CD4-positive, alpha-beta T cell treated with Interleukin-4 for 4 hours (primary cell): ENCODE results near the gene OR2T27.
"Not testable (repeated sequence)": the region's sequence is repeated elsewhere in the genome, so short reads cannot be mapped to it uniquely, and the experiment has no call there.

Experiments used
- DNase-seq: peaks from one replicate; pipeline ENCODE4 v3.0.0-alpha.2; 2020

OR2T27 gene

GRCh38 chr1:248639652-248640051 is 15.7 kb downstream of the OR2T27 start:
- not testable (repeated sequence) for DNase-seq

GRCh38 chr1:248636612-248637011 is 18.7 kb downstream of the OR2T27 start:
- not testable (repeated sequence) for DNase-seq

GRCh38 chr1:248634991-248635390 is 20.3 kb downstream of the OR2T27 start, which contains the start of gene OR2T11:
Gene OR2T11, minus strand, starts transcription at chr1:248635091. Its CDS starts 7,963 bp downstream, at chr1:248627128.
- DNase-seq, result not testable (repeated sequence)

GRCh38 chr1:248631354-248632008 is 23.8 kb downstream of the OR2T27 start:
- DNase-seq, result no peak

- DNase-seq, result no peak
Measured at GRCh38 chr1:248630551-248630950, 24.8 kb downstream of the OR2T27 start.

GRCh38 chr1:248627971-248628844 is 27.1 kb downstream of the OR2T27 start:
- DNase-seq, result no peak

- no peak for DNase-seq
Measured at GRCh38 chr1:248625971-248626370, 29.4 kb downstream of the OR2T27 start.

- DNase-seq, result no peak
Measured at GRCh38 chr1:248625166-248625565, 30.2 kb downstream of the OR2T27 start.

GRCh38 chr1:248622570-248623001 is 32.7 kb downstream of the OR2T27 start:
- DNase-seq, result peak; percentile 21

- no peak for DNase-seq
Measured at GRCh38 chr1:248621770-248622169, 33.6 kb downstream of the OR2T27 start.

- DNase-seq, result peak; percentile 48
Measured at GRCh38 chr1:248618878-248619277, 36.5 kb downstream of the OR2T27 start.

GRCh38 chr1:248618119-248618518 is 37.2 kb downstream of the OR2T27 start:
- DNase-seq, result no peak

- DNase-seq, result no peak
Measured at GRCh38 chr1:248613742-248614141, 41.6 kb downstream of the OR2T27 start.

GRCh38 chr1:248611883-248612414 is 43.4 kb downstream of the OR2T27 start:
- DNase-seq, result no peak

- no peak for DNase-seq
Measured at GRCh38 chr1:248610301-248610700, 45.0 kb downstream of the OR2T27 start.
